ENCODE measurements around the gene WAC. TPM values are rescaled to one million over a fixed set of nuclear protein-coding genes. Genes with fewer than 3 reads are reported as not detected.
A peak's percentile ranks its signal among the peaks of the same experiment; 100 is the strongest.
"Not testable (repeated sequence)": the region's sequence is repeated elsewhere in the genome, so short reads cannot be mapped to it uniquely, and the experiment has no call there.

The WAC gene
- polyA plus RNA-seq, 1 of the 3 experiments (the other 2 are of a cell fraction), result 31.1 TPM

DNA sequence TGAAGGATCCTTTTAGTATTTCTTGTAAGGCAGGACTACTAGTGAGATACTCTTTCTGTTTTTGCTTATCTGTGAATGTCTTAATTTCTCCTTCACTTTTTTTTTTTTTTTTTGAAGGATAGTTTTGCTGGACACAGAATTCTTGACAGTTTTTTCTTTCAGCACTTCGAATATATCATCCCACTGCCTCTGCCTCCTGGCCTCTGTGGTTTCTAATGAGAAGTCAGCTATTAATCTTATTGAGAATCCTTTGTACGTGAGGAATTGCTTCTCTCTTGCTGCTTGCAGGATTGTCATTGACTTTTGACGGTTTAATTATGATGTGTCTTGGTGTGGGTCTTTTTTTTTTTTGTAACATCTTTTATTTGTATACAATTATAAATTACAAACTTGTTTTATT lies 12.6 kb upstream of the WAC start:
- Histone ChIP-seq H3K9me2 (no peaks in the 10 kb centered on the region), H2AFZ (ENCODE audit: low read depth) (no peak overlapping the region), H3K36me3 (replicated peaks in 1 of 2; ENCODE audit: control insufficient read depth in 1 of 2, insufficient read depth in 2 of 2, low read length in 1 of 2) (peaks cover 11 to 24% of the 10 kb centered on the region in 2 experiments), H3F3A (replicated peaks; ENCODE audit: insufficient read depth) (peaks cover 5% of the 10 kb centered on the region), H3K27me3 (ENCODE audit: insufficient read depth) (no peaks in the 10 kb centered on the region), H3K4me2 (no peak overlapping the region), H3K9me3 (no peaks in the 10 kb centered on the region; the same call in 1 of the 2 replicates), H3K4me3 (ENCODE audit: low read depth in 2 of 2, low read length in 1 of 2) (no peak overlapping the region), H3K79me2 (ENCODE audit: insufficient read depth) (no peaks in the 10 kb centered on the region), H3K27ac (ENCODE audit: low read depth in 2 of 2, low read length in 1 of 2) (no peak overlapping the region), H3K9ac (no peak overlapping the region), H4K20me1 (ENCODE audit: insufficient read depth) (no peaks in the 10 kb centered on the region), H3K4me1 (ENCODE audit: control insufficient read depth in 1 of 2, insufficient read depth in 2 of 2, low read depth in 1 of 2, low read length in 1 of 2) (no peaks in the 10 kb centered on the region)
- ChIA-PET CTCF (no interaction called here), POLR2A (no interaction called here)
- no peak for DNase-seq
- WGBS (ENCODE audit: low lambda C conversion rate), result 92% methylated on average over 3 of the region's 3 CpGs
- TF ChIP-seq NRF1 (IDR thresholded peaks at IDR 0.05; ENCODE audit: low read depth, low read length), result no peak
- no peak for TF ChIP-seq RXRA (IDR thresholded peaks at IDR 0.05; ENCODE audit: borderline replicate concordance, low read depth)
- no peak for TF ChIP-seq TCF12 (IDR thresholded peaks at IDR 0.05)
- TF ChIP-seq JUND (IDR thresholded peaks at IDR 0.05), result no peak
- TF ChIP-seq IRF3 (IDR thresholded peaks at IDR 0.05; ENCODE audit: low read depth, low read length), result no peak

DNA sequence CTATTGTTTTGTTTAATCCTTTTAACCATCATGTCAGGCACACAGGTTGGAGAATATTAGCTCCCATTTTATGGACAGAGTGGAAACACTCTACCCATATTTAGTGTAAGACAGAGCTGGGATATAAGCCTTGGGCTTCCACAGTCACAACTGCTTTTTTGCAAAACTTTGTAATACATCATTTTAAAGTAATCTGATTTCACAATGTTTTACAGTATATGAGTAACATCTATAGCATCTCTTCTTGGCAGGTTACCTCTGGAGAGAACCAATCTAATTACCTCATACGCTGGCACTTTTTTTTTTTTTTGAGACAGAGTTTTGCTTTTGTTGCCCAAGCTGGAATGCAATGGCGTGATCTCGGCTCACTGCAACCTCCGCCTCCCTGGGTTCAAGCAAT lies 12.1 kb upstream of the WAC start:
- H3K4me2 ChIP-seq; H3K27me3 ChIP-seq (ENCODE audit: insufficient read depth); H4K20me1 ChIP-seq (ENCODE audit: insufficient read depth); H3K9me2 ChIP-seq; H3K9me3 ChIP-seq; H3K79me2 ChIP-seq (ENCODE audit: insufficient read depth); H3K9ac ChIP-seq; DNase-seq; H3F3A ChIP-seq (replicated peaks; ENCODE audit: insufficient read depth); POLR2A ChIA-PET; H3K4me3 ChIP-seq (ENCODE audit: low read depth in 2 of 2, low read length in 1 of 2); H2AFZ ChIP-seq (ENCODE audit: low read depth); CTCF ChIA-PET; H3K27ac ChIP-seq (ENCODE audit: low read depth in 2 of 2, low read length in 1 of 2); H3K4me1 ChIP-seq (ENCODE audit: control insufficient read depth in 1 of 2, insufficient read depth in 2 of 2, low read depth in 1 of 2, low read length in 1 of 2): not testable (repeated sequence)
- peaks cover 15 to 24% of the 10 kb centered on the region in 2 experiments for H3K36me3 ChIP-seq (replicated peaks in 1 of 2; ENCODE audit: control insufficient read depth in 1 of 2, insufficient read depth in 2 of 2, low read length in 1 of 2)
- TF ChIP-seq, protein P1, sequence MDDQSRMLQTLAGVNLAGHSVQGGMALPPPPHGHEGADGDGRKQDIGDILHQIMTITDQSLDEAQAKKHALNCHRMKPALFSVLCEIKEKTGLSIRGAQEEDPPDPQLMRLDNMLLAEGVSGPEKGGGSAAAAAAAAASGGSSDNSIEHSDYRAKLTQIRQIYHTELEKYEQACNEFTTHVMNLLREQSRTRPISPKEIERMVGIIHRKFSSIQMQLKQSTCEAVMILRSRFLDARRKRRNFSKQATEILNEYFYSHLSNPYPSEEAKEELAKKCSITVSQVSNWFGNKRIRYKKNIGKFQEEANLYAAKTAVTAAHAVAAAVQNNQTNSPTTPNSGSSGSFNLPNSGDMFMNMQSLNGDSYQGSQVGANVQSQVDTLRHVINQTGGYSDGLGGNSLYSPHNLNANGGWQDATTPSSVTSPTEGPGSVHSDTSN (IDR thresholded peaks at IDR 0.05), result 0 out of 2 replicates have a peak, but pooled peaks have one; percentile 15
- 67% methylated on average over 4 of the region's 4 CpGs for WGBS (ENCODE audit: low lambda C conversion rate)

DNA sequence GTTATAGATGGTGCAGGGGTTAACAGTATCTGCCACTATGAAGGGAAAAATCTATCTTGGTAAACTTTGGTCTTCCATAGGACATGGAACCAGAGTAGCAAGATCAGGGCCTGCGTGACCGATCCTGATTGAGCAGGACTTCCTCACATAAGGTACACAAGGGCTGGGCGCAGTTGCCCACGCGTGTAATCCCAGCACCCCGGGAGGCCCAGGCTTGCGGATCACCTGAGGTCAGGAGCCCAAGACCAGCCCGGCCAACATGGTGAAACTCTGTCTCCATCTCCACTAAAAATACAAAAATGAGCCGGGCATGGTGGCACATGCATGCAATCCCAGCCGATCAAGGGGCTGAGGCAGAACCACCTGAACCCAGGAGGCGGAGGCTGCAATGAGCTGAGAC lies 11.0 kb upstream of the WAC start:
- H2AFZ ChIP-seq (ENCODE audit: low read depth); H3K27me3 ChIP-seq (ENCODE audit: insufficient read depth); CTCF ChIA-PET; H3K79me2 ChIP-seq (ENCODE audit: insufficient read depth); H3K4me3 ChIP-seq (ENCODE audit: low read depth in 2 of 2, low read length in 1 of 2); POLR2A ChIA-PET; H3K9me3 ChIP-seq; H3F3A ChIP-seq (replicated peaks; ENCODE audit: insufficient read depth); H3K9me2 ChIP-seq; H3K9ac ChIP-seq; DNase-seq; H4K20me1 ChIP-seq (ENCODE audit: insufficient read depth); H3K27ac ChIP-seq (ENCODE audit: low read depth in 2 of 2, low read length in 1 of 2); H3K4me1 ChIP-seq (ENCODE audit: control insufficient read depth in 1 of 2, insufficient read depth in 2 of 2, low read depth in 1 of 2, low read length in 1 of 2); H3K4me2 ChIP-seq: not testable (repeated sequence)
- 97% methylated on average over 10 of the region's 11 CpGs for WGBS (ENCODE audit: low lambda C conversion rate)
- peaks cover 17 to 24% of the 10 kb centered on the region in 2 experiments for H3K36me3 ChIP-seq (replicated peaks in 1 of 2; ENCODE audit: control insufficient read depth in 1 of 2, insufficient read depth in 2 of 2, low read length in 1 of 2)

Measured in SK-N-SH (cell line).